ENCODE results near the gene VAPA. TPM values are rescaled to one million over a fixed set of nuclear protein-coding genes. Genes with fewer than 3 reads are reported as not detected.

VAPA gene
- total RNA-seq, 6 experiments from 2014 or later = 69.6 to 149 (median 90.7) TPM

DNA sequence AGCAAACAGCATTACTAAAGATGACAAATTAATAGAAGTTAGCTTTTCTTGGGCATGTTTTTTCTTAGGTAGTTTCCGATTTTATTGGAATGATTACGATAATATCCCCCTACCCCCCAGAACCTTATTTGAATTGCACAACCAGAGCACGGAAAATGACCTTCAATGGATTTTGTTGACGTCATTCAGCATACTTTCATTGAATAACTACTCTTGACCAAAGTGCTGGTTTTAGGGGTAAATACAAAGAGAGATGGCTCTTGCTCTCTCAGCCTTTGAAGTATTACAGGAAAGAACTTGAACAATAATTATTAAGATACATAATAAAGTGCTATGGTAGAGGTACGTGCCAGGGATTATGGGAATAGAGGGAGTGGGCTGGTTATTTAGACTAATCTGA is 36.0 kb downstream of the VAPA start:
- DNase-seq (no peak), ATAC-seq (peak in 3 of 4 donors; percentile 42 to 64 (median 60))
- 35% methylated on average over 5 of the region's 5 CpGs for WGBS (ENCODE audit: insufficient coverage, low coverage, low lambda C conversion rate, missing lambda C conversion rate)
- Histone ChIP-seq H3K4me3 (no peak overlapping the region), H3K4me1 (peaks cover 0 to 10% (median 0%) of the 10 kb centered on the region in 4 donors), H3K27me3 (no peaks in the 10 kb centered on the region), H3K27ac (peak overlapping the region in 1 of 3 donors; percentile 0), H3K36me3 (peaks cover 0 to 59% (median 20%) of the 10 kb centered on the region in 4 donors), H3K9me3 (no peaks in the 10 kb centered on the region)
- TF ChIP-seq, protein P1, sequence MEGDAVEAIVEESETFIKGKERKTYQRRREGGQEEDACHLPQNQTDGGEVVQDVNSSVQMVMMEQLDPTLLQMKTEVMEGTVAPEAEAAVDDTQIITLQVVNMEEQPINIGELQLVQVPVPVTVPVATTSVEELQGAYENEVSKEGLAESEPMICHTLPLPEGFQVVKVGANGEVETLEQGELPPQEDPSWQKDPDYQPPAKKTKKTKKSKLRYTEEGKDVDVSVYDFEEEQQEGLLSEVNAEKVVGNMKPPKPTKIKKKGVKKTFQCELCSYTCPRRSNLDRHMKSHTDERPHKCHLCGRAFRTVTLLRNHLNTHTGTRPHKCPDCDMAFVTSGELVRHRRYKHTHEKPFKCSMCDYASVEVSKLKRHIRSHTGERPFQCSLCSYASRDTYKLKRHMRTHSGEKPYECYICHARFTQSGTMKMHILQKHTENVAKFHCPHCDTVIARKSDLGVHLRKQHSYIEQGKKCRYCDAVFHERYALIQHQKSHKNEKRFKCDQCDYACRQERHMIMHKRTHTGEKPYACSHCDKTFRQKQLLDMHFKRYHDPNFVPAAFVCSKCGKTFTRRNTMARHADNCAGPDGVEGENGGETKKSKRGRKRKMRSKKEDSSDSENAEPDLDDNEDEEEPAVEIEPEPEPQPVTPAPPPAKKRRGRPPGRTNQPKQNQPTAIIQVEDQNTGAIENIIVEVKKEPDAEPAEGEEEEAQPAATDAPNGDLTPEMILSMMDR (IDR thresholded peaks at IDR 0.05) = no peak
- TF ChIP-seq POLR2A (IDR thresholded peaks at IDR 0.05) = no peak
- intact Hi-C loops (cut with DNase I) = no loop called here

DNA sequence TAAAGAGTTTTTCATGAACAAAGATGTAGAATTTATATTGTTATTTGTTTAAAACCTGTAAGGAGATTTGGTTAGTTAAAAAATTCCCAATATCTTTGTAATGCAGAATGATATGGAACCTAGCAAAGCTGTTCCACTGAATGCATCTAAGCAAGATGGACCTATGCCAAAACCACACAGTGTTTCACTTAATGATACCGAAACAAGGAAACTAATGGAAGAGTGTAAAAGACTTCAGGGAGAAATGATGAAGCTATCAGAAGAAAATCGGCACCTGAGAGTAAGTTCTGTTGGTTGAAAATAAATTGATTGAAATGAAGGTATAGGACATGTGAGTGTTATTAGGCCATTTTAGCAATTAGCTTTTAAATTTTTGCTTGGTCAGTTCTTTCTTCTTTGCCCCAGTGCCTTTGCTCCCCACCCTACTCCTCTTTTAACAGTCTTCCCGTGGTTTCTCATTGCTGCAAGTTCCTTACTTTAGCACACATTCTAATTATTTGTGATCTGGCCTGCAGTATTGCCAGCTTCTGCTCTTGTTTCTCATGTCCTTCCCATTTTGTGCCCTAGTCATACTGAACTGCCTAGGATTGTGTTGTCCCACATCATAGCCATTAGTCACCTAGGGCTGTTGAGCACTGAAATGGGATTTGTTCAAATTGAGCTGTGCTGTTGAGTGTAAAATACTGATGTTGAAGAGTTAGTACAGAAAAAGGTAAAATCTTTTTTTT is 36.6 kb downstream of the VAPA start:
- ATAC-seq = peak in 1 of 4 donors; percentile 14
- 50% methylated on average over 3 of the region's 3 CpGs for WGBS (ENCODE audit: insufficient coverage, low coverage, low lambda C conversion rate, missing lambda C conversion rate)
- intact Hi-C loops (cut with DNase I) = no loop called here
- Histone ChIP-seq H3K27me3 (no peaks in the 10 kb centered on the region), H3K27ac (peak overlapping the region in 1 of 3 donors; percentile 0), H3K4me3 (no peak overlapping the region), H3K4me1 (peaks cover 0 to 10% (median 0%) of the 10 kb centered on the region in 4 donors), H3K9me3 (no peaks in the 10 kb centered on the region), H3K36me3 (peaks cover 0 to 56% (median 22%) of the 10 kb centered on the region in 4 donors)
- no peak for DNase-seq
- TF ChIP-seq, protein P1 (IDR thresholded peaks at IDR 0.05) = no peak
- TF ChIP-seq POLR2A (IDR thresholded peaks at IDR 0.05) = no peak

DNA sequence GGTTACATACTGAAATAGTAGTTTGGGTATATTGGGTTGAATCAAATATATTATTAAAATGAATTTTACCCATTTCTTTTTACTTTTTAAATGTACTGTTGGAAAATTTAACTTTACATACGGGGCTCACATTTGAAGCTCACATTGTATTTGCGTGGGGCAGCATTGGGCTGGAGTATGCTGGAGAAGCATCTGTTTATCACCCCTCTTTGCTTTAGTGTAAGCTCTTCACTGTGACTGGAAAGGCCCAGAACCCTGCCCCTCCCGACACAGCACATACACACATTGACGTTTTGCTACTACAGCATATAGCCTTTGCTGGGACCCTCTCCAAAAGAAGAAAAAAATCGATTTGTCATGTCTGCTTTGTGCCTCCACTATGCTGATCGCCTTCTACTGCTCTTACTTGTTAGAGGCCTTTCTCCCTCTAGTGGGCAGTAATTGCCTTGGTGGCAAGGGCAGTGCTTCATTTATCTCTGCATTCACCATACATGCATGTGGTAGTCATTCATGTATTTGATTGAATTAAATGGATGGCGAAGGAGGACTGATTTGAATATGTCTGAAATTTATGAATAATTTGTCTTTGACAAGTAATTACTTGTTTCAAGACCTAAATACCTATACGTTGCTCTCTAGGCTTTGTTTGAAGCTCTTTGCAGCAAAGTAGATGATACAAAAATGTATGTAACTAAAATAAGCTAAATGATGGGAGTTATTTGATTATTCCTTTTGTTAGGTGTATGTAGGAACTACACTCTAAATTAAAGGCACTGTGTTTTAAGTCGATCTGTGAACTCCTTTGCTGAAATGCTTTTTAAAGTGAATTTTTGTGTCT is 37.4 kb downstream of the VAPA start:
- Histone ChIP-seq H3K27ac (no peak overlapping the region), H3K27me3 (no peaks in the 10 kb centered on the region), H3K36me3 (peaks cover 0 to 51% (median 22%) of the 10 kb centered on the region in 4 donors), H3K9me3 (no peaks in the 10 kb centered on the region), H3K4me3 (no peak overlapping the region), H3K4me1 (peaks cover 0 to 10% (median 0%) of the 10 kb centered on the region in 4 donors)
- WGBS (ENCODE audit: insufficient coverage, low coverage, low lambda C conversion rate, missing lambda C conversion rate) = 74% methylated on average over 9 of the region's 9 CpGs
- DNase-seq (no peak), ATAC-seq (peak; percentile 54 to 68 (median 64))
- intact Hi-C loops (cut with DNase I) = no loop called here
- TF ChIP-seq, protein P1 (IDR thresholded peaks at IDR 0.05) = peak; percentile 40 to 51 (median 41)
- TF ChIP-seq POLR2A (IDR thresholded peaks at IDR 0.05) = no peak

DNA sequence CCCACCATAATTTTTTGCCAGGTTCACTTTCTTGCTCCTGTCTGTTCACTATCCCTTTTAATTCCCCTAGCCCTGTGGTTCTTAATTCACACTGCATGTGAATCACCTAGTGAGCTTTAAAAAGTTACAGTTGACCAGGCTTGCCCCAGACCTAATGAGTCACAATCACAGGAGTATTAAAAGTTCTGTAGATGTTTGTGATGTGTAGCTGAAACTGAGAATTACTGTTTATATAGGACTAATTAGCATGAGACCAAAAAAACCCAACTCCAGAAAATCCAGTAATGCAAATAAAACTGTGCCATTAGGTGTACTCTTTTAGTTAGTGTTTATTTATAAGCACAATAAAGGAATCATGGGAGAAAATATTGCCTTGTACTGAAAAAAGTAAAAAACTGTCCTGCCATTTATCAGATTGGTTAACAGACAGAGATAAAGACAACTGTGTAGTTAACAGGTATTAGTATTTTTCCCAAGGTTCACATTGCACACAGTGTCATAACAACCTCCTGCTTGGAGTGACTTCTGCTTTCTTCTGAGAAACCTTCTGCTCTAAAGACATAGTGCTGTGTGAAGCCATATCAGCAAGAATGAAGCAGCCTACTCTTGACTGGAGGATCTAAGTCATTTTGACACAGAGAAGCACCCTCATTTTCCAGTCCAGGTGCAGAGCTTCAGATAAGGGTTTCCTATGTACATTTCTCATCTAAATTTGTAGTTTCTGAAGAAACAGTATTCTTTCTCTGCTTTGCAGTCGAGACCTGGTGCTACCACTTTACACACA is 39.0 kb downstream of the VAPA start:
- no peak for TF ChIP-seq POLR2A (IDR thresholded peaks at IDR 0.05)
- TF ChIP-seq, protein P1 (IDR thresholded peaks at IDR 0.05) = no peak
- ATAC-seq (peak in 2 of 4 donors; percentile 9 to 40), DNase-seq (no peak)
- Histone ChIP-seq H3K36me3 (peaks cover 0 to 42% (median 16%) of the 10 kb centered on the region in 4 donors), H3K27me3 (no peaks in the 10 kb centered on the region), H3K4me3 (no peak overlapping the region), H3K27ac (no peak overlapping the region), H3K9me3 (no peaks in the 10 kb centered on the region), H3K4me1 (peaks cover 0 to 10% (median 0%) of the 10 kb centered on the region in 4 donors)
- WGBS (ENCODE audit: insufficient coverage, low coverage, low lambda C conversion rate, missing lambda C conversion rate) = 78% methylated on average over 1 of the region's 1 CpG
- intact Hi-C loops (cut with DNase I) = no loop called here

Measured in right lobe of liver (tissue), 6 donors.